Stomach (tissue), 9 donors: ENCODE data around the gene FRMD8. TPM values are rescaled to one million over a fixed set of nuclear protein-coding genes. Genes with fewer than 3 reads are reported as not detected.

Experiments used
- DNase-seq, 2 donors: peaks; one replicate each; pipeline versions ENCODE4 v3.0.0 to v3.0.0-alpha.2; 2013 to 2019
- H3K27ac ChIP-seq, 5 donors: fragments of 200-600 bp in 4 of 5; sonication (generic) in 4 of 5; one replicate each; pipeline ENCODE4 v1.5.1; 2013 to 2019; ENCODE audit warnings: mild to moderate bottlenecking in 1 of 5, moderate library complexity in 1 of 5
- H3K27me3 ChIP-seq, 3 donors: fragments of 200-600 bp; sonication (generic); one replicate each; pipeline ENCODE4 v1.5.1; 2017 to 2019; ENCODE audit warnings: mixed run types in 1 of 3
- H3K36me3 ChIP-seq, 4 donors: fragments of 200-600 bp; sonication (generic); 1 replicate in 3 of 4; 2 replicates in 1 of 4; pipeline ENCODE4 v1.5.1; 2016 to 2019
- H3K4me1 ChIP-seq, 4 donors: fragments of 200-600 bp; sonication (generic); one replicate each; pipeline ENCODE4 v1.5.1; 2016 to 2019
- H3K4me3 ChIP-seq, 4 donors: fragments of 200-600 bp; sonication (generic) in 3 of 4; one replicate each; pipeline ENCODE4 v1.5.1; 2016 to 2019; ENCODE audit warnings: mild to moderate bottlenecking in 1 of 4
- H3K9me3 ChIP-seq, 4 donors: fragments of 200-600 bp; sonication (generic); one replicate each; pipeline ENCODE4 v1.5.1; 2016 to 2019
- CTCF ChIP-seq, 7 experiments: fragments of 450-650 bp in 4 of 7; fragments of 200-600 bp in 3 of 7; sonication (generic) in 3 of 7; IDR thresholded peaks; one replicate each; pipeline ENCODE4 v1.5.1; 2016 to 2019; ENCODE audit warnings: antibody characterized with exemption in 7 of 7, control low read depth in 2 of 7, mild to moderate bottlenecking in 1 of 7
- EP300 ChIP-seq: sonication (generic); formaldehyde crosslinking; IDR thresholded peaks from one replicate; pipeline ENCODE4 v1.6.1; 2017; ENCODE audit warnings: antibody characterized with exemption
- POLR2A ChIP-seq, 4 donors: fragments of 450-650 bp; IDR thresholded peaks; one replicate each; pipeline ENCODE4 v1.6.1; 2016; ENCODE audit warnings: antibody characterized with exemption in 4 of 4, control low read depth in 2 of 4, mild to moderate bottlenecking in 1 of 4, moderate library complexity in 1 of 4
- POLR2AphosphoS5 ChIP-seq, 3 donors: sonication (generic); formaldehyde crosslinking; IDR thresholded peaks; one replicate each; pipeline ENCODE4 v1.6.1; 2016; ENCODE audit warnings: antibody characterized with exemption in 3 of 3
- WGBS, 5 donors: extraction: QIAGEN DNeasy Blood & Tissue Kit in 3 of 5; methylation state at CpG; one replicate each; pipeline versions ENCODE4 v1.1.5 to v1.1.7; 2013 to 2018; 5-methylcytosine and 5-hydroxymethylcytosine counted together
- intact Hi-C: fragments of 100-400 bp; cut with DNase I; formaldehyde crosslinking; loops from one replicate; pipeline ENCODE4 v1.15.1; 2023; ENCODE audit warnings: low total_unique reads
- polyA plus RNA-seq, 3 donors: library from polyadenylated mRNA; stranded (reverse); fragments of 200-250 nt; gene quantifications; one replicate each; pipeline ENCODE4 v1.2.3, GENCODE V29; 2013
- total RNA-seq, 5 donors: library from RNA; depleted of rRNA; stranded (reverse); fragments of >200 nt; gene quantifications; one replicate each; pipeline versions ENCODE4 v1.1.0 to v1.2.3, GENCODE V29; 2014 to 2016
- donor health status: healthy with polysubstance abuse.
- donor health status: Bipolar disorder and iron deficiency.
- donor health status: healthy.

The FRMD8 gene
- total and polyA plus RNA-seq, 8 donors = 9.3 to 340 (median 20.8) TPM

- peak; percentile 44 to 72 for DNase-seq
- Histone ChIP-seq H3K4me1 (peaks cover 43 to 65% (median 58%) of the 10 kb centered on the region in 4 donors), H3K4me3 (peak overlapping the region; percentile 19 to 81 (median 33)), H3K27me3 (no peaks in the 10 kb centered on the region), H3K36me3 (peaks cover 4 to 22% (median 17%) of the 10 kb centered on the region in 4 donors), H3K27ac (peak overlapping the region; percentile 98 to 100 (median 99)), H3K9me3 (no peaks in the 10 kb centered on the region)
- intact Hi-C loops = no loop called here
- WGBS, 5 donors = 23 to 31% (median 24%) methylated on average over 14 of the region's 14 CpGs
- TF ChIP-seq POLR2A (IDR thresholded peaks at IDR 0.05) (no peak), POLR2AphosphoS5 (IDR thresholded peaks at IDR 0.05) (no peak), EP300 (no peak), CTCF (IDR thresholded peaks at IDR 0.05) (no peak)
These were observed 30.6 kb downstream of the FRMD8 start for GRCh38 chr11:65416841-65417701.

GRCh38 chr11:65417702-65418430, 31.4 kb downstream of the FRMD8 start:
- peaks cover 4 to 14% (median 9%) of the 10 kb centered on the region in 4 donors for H3K36me3 ChIP-seq
- H3K4me3 ChIP-seq = peak overlapping the region; percentile 19 to 81 (median 33)
- TF ChIP-seq POLR2AphosphoS5 (IDR thresholded peaks at IDR 0.05) (peak; percentile 2 to 43 (median 17)), EP300 (no peak)
- no peaks in the 10 kb centered on the region for H3K9me3 ChIP-seq
- H3K27ac ChIP-seq = peak overlapping the region; percentile 98 to 100 (median 99)
- 12 to 26% (median 24%) methylated on average over 13 to 19 of the region's 19 CpGs for WGBS, 5 donors
- intact Hi-C loops = no loop called here
- peak; percentile 50 to 77 for DNase-seq
- H3K4me1 ChIP-seq = peaks cover 43 to 65% (median 58%) of the 10 kb centered on the region in 4 donors
- H3K27me3 ChIP-seq = no peaks in the 10 kb centered on the region

- 2 to 6% (median 3%) methylated on average over 4 of the region's 4 CpGs for WGBS, 5 donors
- TF ChIP-seq POLR2AphosphoS5 (IDR thresholded peaks at IDR 0.05) (no peak), CTCF (IDR thresholded peaks at IDR 0.05) (no peak)
- Histone ChIP-seq H3K4me3 (peak overlapping the region; percentile 19 to 81 (median 33)), H3K27ac (peak overlapping the region; percentile 98 to 100 (median 99)), H3K27me3 (no peaks in the 10 kb centered on the region), H3K4me1 (peaks cover 43 to 65% (median 58%) of the 10 kb centered on the region in 4 donors), H3K36me3 (peaks cover 4 to 10% (median 8%) of the 10 kb centered on the region in 4 donors), H3K9me3 (no peaks in the 10 kb centered on the region)
- no peak for DNase-seq
- intact Hi-C loops = no loop called here
These were observed 31.9 kb downstream of the FRMD8 start for GRCh38 chr11:65418431-65418680.

GRCh38 chr11:65418681-65419459, 32.4 kb downstream of the FRMD8 start:
- peaks cover under 1 to 11% (median 3%) of the 10 kb centered on the region in 4 donors for H3K36me3 ChIP-seq
- intact Hi-C loops = no loop called here
- no peaks in the 10 kb centered on the region for H3K27me3 ChIP-seq
- DNase-seq = peak; percentile 96 to 98
- no peaks in the 10 kb centered on the region for H3K9me3 ChIP-seq
- 0 to 1% (median 1%) methylated on average over 14 to 15 of the region's 15 CpGs for WGBS, 5 donors
- peak overlapping the region; percentile 98 to 100 (median 99) for H3K27ac ChIP-seq
- peaks cover 43 to 65% (median 58%) of the 10 kb centered on the region in 4 donors for H3K4me1 ChIP-seq
- H3K4me3 ChIP-seq = peak overlapping the region; percentile 30 to 92 (median 86)
- TF ChIP-seq POLR2A (IDR thresholded peaks at IDR 0.05) = peak in 2 of 4 donors; percentile 58 to 65
- TF ChIP-seq POLR2AphosphoS5 (IDR thresholded peaks at IDR 0.05) = peak; percentile 88 to 95 (median 91)
- TF ChIP-seq CTCF (IDR thresholded peaks at IDR 0.05) = no peak
- TF ChIP-seq EP300 = peak; percentile 41
